ENCODE data around the gene PACC1. TPM values are rescaled to one million over a fixed set of nuclear protein-coding genes. Genes with fewer than 3 reads are reported as not detected.
A peak's percentile ranks its signal among the peaks of the same experiment; 100 is the strongest.

Gene PACC1
- total and polyA plus RNA-seq, 4 donors: 35.2 to 79.7 (median 60.8) TPM

- DNase-seq (ENCODE audit: low read depth in 4 of 6, low spot score in 6 of 6): no peak
- 44% methylated on average over 1 of the region's 2 CpGs for WGBS (ENCODE audit: insufficient coverage)
- H3K36me3 ChIP-seq (ENCODE audit: control insufficient read depth, insufficient read depth, low read length): no peaks in the 10 kb centered on the region
- H3K4me1 ChIP-seq (ENCODE audit: control insufficient read depth, insufficient read depth, low read length): peaks cover 7% of the 10 kb centered on the region
- H3K27me3 ChIP-seq (ENCODE audit: control insufficient read depth, insufficient read depth, low read length): no peaks in the 10 kb centered on the region
- no peak overlapping the region for H3K27ac ChIP-seq (ENCODE audit: low read depth, low read length)
- no peaks in the 10 kb centered on the region for H3K9me3 ChIP-seq (ENCODE audit: control insufficient read depth, insufficient read depth, low read length)
- no peak overlapping the region for H3K4me3 ChIP-seq (ENCODE audit: low read depth, low read length)
These were observed 15.7 kb upstream of the PACC1 start for GRCh38 chr1:212430416-212430815.

- no peak overlapping the region for H3K4me3 ChIP-seq (ENCODE audit: low read depth, low read length)
- DNase-seq (ENCODE audit: low read depth in 4 of 6, low spot score in 6 of 6): no peak
- H3K36me3 ChIP-seq (ENCODE audit: control insufficient read depth, insufficient read depth, low read length): no peaks in the 10 kb centered on the region
- H3K27me3 ChIP-seq (ENCODE audit: control insufficient read depth, insufficient read depth, low read length): no peaks in the 10 kb centered on the region
- H3K9me3 ChIP-seq (ENCODE audit: control insufficient read depth, insufficient read depth, low read length): no peaks in the 10 kb centered on the region
- WGBS (ENCODE audit: insufficient coverage): no CpG with 5 or more reads among the region's 5 CpGs
- H3K27ac ChIP-seq (ENCODE audit: low read depth, low read length): no peak overlapping the region
- peaks cover 4% of the 10 kb centered on the region for H3K4me1 ChIP-seq (ENCODE audit: control insufficient read depth, insufficient read depth, low read length)
These were observed 13.8 kb upstream of the PACC1 start for GRCh38 chr1:212428496-212428895.

- no peak overlapping the region for H3K27ac ChIP-seq (ENCODE audit: low read depth, low read length)
- H3K4me3 ChIP-seq (ENCODE audit: low read depth, low read length): no peak overlapping the region
- DNase-seq (ENCODE audit: low read depth in 4 of 6, low spot score in 6 of 6): no peak
- no peaks in the 10 kb centered on the region for H3K36me3 ChIP-seq (ENCODE audit: control insufficient read depth, insufficient read depth, low read length)
- H3K27me3 ChIP-seq (ENCODE audit: control insufficient read depth, insufficient read depth, low read length): no peaks in the 10 kb centered on the region
- H3K4me1 ChIP-seq (ENCODE audit: control insufficient read depth, insufficient read depth, low read length): no peaks in the 10 kb centered on the region
- 78% methylated on average over 2 of the region's 3 CpGs for WGBS (ENCODE audit: insufficient coverage)
- H3K9me3 ChIP-seq (ENCODE audit: control insufficient read depth, insufficient read depth, low read length): no peaks in the 10 kb centered on the region
These were observed 9.2 kb upstream of the PACC1 start for GRCh38 chr1:212423879-212424278.

- Histone ChIP-seq H3K36me3 (ENCODE audit: control insufficient read depth, insufficient read depth, low read length) (no peaks in the 10 kb centered on the region), H3K4me1 (ENCODE audit: control insufficient read depth, insufficient read depth, low read length) (no peaks in the 10 kb centered on the region), H3K27me3 (ENCODE audit: control insufficient read depth, insufficient read depth, low read length) (no peaks in the 10 kb centered on the region), H3K9me3 (ENCODE audit: control insufficient read depth, insufficient read depth, low read length) (no peaks in the 10 kb centered on the region), H3K27ac (ENCODE audit: low read depth, low read length) (no peak overlapping the region), H3K4me3 (ENCODE audit: low read depth, low read length) (no peak overlapping the region)
- WGBS (ENCODE audit: insufficient coverage): no CpG with 5 or more reads among the region's 2 CpGs
- no peak for DNase-seq (ENCODE audit: low read depth in 4 of 6, low spot score in 6 of 6)
These were observed 6.5 kb upstream of the PACC1 start for GRCh38 chr1:212421165-212421564.

DNA sequence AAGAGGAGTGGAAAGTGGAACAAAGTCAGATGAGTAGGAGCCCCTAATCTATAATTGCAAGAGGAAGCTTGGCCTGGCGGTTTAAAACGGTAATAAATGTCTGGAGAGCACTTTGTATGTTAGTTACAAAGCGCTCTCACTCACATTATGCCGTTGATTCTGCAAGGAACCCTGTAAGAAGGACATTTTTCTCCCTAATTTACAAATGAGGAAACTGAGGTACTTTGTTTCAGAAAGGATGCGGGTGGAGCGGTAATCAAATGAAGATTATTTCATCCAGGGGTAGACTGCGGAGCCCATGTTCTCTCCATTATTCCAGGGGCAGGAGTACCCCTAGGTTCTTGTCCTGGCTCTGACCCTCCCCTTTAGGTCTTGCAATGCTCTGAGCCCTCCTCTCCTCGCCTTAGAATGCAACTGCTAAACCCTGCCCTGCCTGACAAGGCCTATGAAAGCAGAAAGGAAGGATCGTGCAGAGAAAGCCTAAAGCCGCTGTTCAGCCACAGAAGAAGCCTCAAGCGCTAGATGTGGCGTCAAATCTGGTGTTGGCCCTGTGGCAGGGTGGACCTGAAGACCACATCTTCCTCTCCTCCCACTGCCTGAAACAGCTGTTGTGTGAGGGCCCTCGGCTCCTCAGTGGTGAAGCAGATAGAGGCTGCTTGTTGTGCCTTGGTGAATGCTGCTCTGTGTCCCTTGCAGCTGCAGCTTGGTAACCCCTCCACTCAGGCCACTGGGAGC is 588 bp upstream of the PACC1 start:
- Histone ChIP-seq H3K4me3 (ENCODE audit: low read depth, low read length) (peak overlapping the region; percentile 82), H3K27me3 (ENCODE audit: control insufficient read depth, insufficient read depth, low read length) (no peaks in the 10 kb centered on the region), H3K9me3 (ENCODE audit: control insufficient read depth, insufficient read depth, low read length) (no peaks in the 10 kb centered on the region), H3K4me1 (ENCODE audit: control insufficient read depth, insufficient read depth, low read length) (peaks cover 20% of the 10 kb centered on the region), H3K36me3 (ENCODE audit: control insufficient read depth, insufficient read depth, low read length) (peaks cover 8% of the 10 kb centered on the region), H3K27ac (ENCODE audit: low read depth, low read length) (peak overlapping the region; percentile 72)
- 75% methylated on average over 8 of the region's 13 CpGs for WGBS (ENCODE audit: insufficient coverage)
- peak in 3 of 6 donors; percentile 23 to 66 (median 46) for DNase-seq (ENCODE audit: low read depth in 4 of 6, low spot score in 6 of 6)

DNA sequence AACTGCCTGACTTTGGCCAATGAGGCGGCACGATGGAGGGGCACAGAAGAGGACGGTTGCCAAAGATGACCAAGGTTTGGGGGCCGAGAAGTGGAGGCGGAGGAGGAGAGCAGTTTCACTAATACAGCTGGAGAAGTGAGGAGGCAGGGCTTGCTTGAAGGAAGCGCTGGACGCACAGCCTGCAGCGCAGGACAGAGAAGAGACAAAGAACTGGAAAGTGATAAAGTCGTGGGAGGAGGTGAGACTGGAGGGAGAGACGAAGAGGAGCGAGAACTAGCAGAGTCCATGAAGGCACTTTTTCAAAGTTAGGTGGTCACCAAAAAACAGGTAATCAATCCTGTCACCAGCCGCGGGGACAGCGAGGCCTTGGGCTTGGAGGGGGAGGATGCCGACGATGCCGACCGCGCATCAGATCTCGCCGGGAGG is 771 bp downstream of the PACC1 start:
- Histone ChIP-seq H3K4me1 (ENCODE audit: control insufficient read depth, insufficient read depth, low read length) (peaks cover 20% of the 10 kb centered on the region), H3K36me3 (ENCODE audit: control insufficient read depth, insufficient read depth, low read length) (peaks cover 21% of the 10 kb centered on the region), H3K9me3 (ENCODE audit: control insufficient read depth, insufficient read depth, low read length) (no peaks in the 10 kb centered on the region), H3K27ac (ENCODE audit: low read depth, low read length) (no peak overlapping the region), H3K4me3 (ENCODE audit: low read depth, low read length) (peak overlapping the region; percentile 82), H3K27me3 (ENCODE audit: control insufficient read depth, insufficient read depth, low read length) (no peaks in the 10 kb centered on the region)
- WGBS (ENCODE audit: insufficient coverage): 5% methylated on average over 21 of the region's 21 CpGs
- DNase-seq (ENCODE audit: low read depth in 4 of 6, low spot score in 6 of 6): peak in 2 of 6 donors; percentile 36 to 51

DNA sequence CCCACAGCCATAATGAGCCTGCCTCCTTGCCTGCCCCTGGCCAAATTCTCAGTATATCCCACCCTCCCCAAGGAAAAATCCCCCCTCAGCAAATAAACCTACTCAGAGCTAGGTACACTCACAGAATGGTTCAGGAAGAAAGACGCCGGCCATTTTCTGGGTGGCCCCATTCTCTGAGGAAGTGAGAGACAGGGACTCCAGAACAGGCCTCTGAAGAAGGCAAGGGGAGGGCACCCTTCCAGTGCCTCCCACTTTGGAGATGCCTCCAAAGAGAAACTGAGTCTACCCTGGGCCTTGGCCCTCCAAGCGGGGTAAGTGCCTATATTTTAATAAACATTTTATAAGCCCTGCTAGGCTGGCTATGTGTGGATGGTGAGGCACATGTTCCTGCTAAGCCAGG is 2.3 kb downstream of the PACC1 start:
- no peak overlapping the region for H3K27ac ChIP-seq (ENCODE audit: low read depth, low read length)
- no peak overlapping the region for H3K4me3 ChIP-seq (ENCODE audit: low read depth, low read length)
- DNase-seq (ENCODE audit: low read depth in 4 of 6, low spot score in 6 of 6): no peak
- peaks cover 20% of the 10 kb centered on the region for H3K4me1 ChIP-seq (ENCODE audit: control insufficient read depth, insufficient read depth, low read length)
- peaks cover 28% of the 10 kb centered on the region for H3K36me3 ChIP-seq (ENCODE audit: control insufficient read depth, insufficient read depth, low read length)
- WGBS (ENCODE audit: insufficient coverage): 100% methylated on average over 2 of the region's 3 CpGs
- no peaks in the 10 kb centered on the region for H3K9me3 ChIP-seq (ENCODE audit: control insufficient read depth, insufficient read depth, low read length)
- no peaks in the 10 kb centered on the region for H3K27me3 ChIP-seq (ENCODE audit: control insufficient read depth, insufficient read depth, low read length)

- Histone ChIP-seq H3K27ac (ENCODE audit: low read depth, low read length) (no peak overlapping the region), H3K27me3 (ENCODE audit: control insufficient read depth, insufficient read depth, low read length) (no peaks in the 10 kb centered on the region), H3K4me1 (ENCODE audit: control insufficient read depth, insufficient read depth, low read length) (peaks cover 15% of the 10 kb centered on the region), H3K4me3 (ENCODE audit: low read depth, low read length) (no peak overlapping the region), H3K9me3 (ENCODE audit: control insufficient read depth, insufficient read depth, low read length) (no peaks in the 10 kb centered on the region), H3K36me3 (ENCODE audit: control insufficient read depth, insufficient read depth, low read length) (peaks cover 39% of the 10 kb centered on the region)
- DNase-seq (ENCODE audit: low read depth in 4 of 6, low spot score in 6 of 6): no peak
- WGBS (ENCODE audit: insufficient coverage): 100% methylated on average over 6 of the region's 8 CpGs
These were observed 4.4 kb downstream of the PACC1 start for GRCh38 chr1:212410231-212410820.

- 98% methylated on average over 4 of the region's 7 CpGs for WGBS (ENCODE audit: insufficient coverage)
These were observed 11.9 kb downstream of the PACC1 start for GRCh38 chr1:212402666-212403321.

More at GRCh38 chr1:212402666-212403321, 11.9 kb downstream of the PACC1 start:
- peaks cover 11% of the 10 kb centered on the region for H3K36me3 ChIP-seq (ENCODE audit: control insufficient read depth, insufficient read depth, low read length)
- no peaks in the 10 kb centered on the region for H3K4me1 ChIP-seq (ENCODE audit: control insufficient read depth, insufficient read depth, low read length)
- H3K9me3 ChIP-seq (ENCODE audit: control insufficient read depth, insufficient read depth, low read length): no peaks in the 10 kb centered on the region
- no peak overlapping the region for H3K27ac ChIP-seq (ENCODE audit: low read depth, low read length)
- H3K27me3 ChIP-seq (ENCODE audit: control insufficient read depth, insufficient read depth, low read length): no peaks in the 10 kb centered on the region
- DNase-seq (ENCODE audit: low read depth in 4 of 6, low spot score in 6 of 6): no peak
- H3K4me3 ChIP-seq (ENCODE audit: low read depth, low read length): no peak overlapping the region

Measured in spinal cord (tissue), 10 donors.